Measurements from ENCODE around the gene ORMDL2.

DNA sequence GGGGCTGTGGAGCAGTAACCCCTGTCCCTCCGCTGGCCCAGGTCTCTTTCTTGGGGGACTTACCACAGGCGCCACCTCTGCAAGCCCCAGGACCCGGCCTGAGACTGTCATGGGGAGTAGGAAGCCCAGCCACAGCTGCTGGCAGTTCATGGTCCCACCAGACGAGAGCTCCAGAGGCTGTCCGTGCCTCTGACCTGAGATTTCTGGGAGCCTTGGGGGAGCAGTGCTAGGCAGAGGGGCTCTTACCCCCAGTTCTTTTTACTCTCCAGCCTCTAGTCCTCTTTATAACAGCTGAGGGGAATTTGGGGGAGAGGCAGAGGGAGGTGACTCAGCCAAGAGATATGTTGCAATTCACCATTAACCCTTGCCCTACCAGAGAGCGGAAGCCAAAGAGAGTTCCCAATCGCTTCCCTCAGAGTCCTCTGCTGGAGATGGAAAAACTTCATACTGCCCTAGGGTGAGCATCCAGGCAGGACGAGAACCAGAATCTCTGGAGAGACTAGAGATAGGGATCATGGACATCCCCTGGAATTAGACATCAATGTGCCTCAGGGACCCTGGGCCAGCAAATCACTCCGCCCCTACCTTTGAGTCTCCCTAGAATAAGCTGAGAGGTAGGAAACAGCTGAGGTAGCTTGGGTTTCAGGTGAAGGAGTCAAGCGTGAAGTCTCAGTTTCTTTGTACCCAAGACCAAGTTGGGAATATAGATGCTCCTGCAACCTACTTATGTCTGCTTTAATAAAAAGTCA is 25.0 kb downstream of the ORMDL2 start, which contains the start of gene MMP19:
- TF ChIP-seq, protein P1, sequence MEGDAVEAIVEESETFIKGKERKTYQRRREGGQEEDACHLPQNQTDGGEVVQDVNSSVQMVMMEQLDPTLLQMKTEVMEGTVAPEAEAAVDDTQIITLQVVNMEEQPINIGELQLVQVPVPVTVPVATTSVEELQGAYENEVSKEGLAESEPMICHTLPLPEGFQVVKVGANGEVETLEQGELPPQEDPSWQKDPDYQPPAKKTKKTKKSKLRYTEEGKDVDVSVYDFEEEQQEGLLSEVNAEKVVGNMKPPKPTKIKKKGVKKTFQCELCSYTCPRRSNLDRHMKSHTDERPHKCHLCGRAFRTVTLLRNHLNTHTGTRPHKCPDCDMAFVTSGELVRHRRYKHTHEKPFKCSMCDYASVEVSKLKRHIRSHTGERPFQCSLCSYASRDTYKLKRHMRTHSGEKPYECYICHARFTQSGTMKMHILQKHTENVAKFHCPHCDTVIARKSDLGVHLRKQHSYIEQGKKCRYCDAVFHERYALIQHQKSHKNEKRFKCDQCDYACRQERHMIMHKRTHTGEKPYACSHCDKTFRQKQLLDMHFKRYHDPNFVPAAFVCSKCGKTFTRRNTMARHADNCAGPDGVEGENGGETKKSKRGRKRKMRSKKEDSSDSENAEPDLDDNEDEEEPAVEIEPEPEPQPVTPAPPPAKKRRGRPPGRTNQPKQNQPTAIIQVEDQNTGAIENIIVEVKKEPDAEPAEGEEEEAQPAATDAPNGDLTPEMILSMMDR (IDR thresholded peaks at IDR 0.05; ENCODE audit: poor library complexity) = no peak
- TF ChIP-seq EZH2 (IDR thresholded peaks at IDR 0.05; ENCODE audit: borderline replicate concordance) (no peak), EZH2phosphoT487 (IDR thresholded peaks at IDR 0.05; ENCODE audit: low read depth, severe bottlenecking, unreplicated experiment) (no peak)

Measured in hepatocyte (in vitro differentiated cells).